ENCODE results near the gene DUOX1.
"Not testable (repeated sequence)": the region's sequence is repeated elsewhere in the genome, so short reads cannot be mapped to it uniquely, and the experiment has no call there.

Gene DUOX1

DNA sequence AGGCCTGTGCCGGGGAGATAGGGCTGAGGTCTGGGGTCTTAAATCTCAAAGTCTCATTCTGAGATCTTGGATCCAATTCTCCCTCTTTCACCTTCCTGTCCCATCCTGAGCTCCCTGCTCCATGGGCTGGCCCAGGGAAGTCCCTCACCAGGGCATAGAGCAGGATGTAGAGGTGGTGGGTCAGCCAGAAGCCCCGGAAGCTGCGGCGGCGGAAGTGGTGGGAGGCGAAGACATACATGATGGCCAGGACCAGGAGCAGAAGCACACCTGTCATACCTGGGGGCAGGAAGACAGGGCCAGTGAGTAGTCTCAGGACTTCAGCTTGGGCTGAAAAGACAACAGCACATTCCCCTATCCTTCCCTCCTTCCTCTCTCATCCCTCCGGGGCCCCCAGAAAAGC lies 32.3 kb upstream of the DUOX1 start:
- TF ChIP-seq, protein P1, sequence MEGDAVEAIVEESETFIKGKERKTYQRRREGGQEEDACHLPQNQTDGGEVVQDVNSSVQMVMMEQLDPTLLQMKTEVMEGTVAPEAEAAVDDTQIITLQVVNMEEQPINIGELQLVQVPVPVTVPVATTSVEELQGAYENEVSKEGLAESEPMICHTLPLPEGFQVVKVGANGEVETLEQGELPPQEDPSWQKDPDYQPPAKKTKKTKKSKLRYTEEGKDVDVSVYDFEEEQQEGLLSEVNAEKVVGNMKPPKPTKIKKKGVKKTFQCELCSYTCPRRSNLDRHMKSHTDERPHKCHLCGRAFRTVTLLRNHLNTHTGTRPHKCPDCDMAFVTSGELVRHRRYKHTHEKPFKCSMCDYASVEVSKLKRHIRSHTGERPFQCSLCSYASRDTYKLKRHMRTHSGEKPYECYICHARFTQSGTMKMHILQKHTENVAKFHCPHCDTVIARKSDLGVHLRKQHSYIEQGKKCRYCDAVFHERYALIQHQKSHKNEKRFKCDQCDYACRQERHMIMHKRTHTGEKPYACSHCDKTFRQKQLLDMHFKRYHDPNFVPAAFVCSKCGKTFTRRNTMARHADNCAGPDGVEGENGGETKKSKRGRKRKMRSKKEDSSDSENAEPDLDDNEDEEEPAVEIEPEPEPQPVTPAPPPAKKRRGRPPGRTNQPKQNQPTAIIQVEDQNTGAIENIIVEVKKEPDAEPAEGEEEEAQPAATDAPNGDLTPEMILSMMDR (IDR thresholded peaks at IDR 0.05): no peak
- Histone ChIP-seq H3K4me3 (no peak overlapping the region), H3K27ac (no peak overlapping the region)
- no peak for DNase-seq (ENCODE audit: low spot score)

- DNase-seq (ENCODE audit: low spot score): no peak
- Histone ChIP-seq H3K4me3 (no peak overlapping the region), H3K27ac (no peak overlapping the region)
- TF ChIP-seq, protein P1 (IDR thresholded peaks at IDR 0.05): no peak
These were observed 30.1 kb upstream of the DUOX1 start for GRCh38 chr15:45099549-45100165.

GRCh38 chr15:45100884-45101625 lies 28.7 kb upstream of the DUOX1 start:
- Histone ChIP-seq H3K27ac (no peak overlapping the region), H3K4me3 (no peak overlapping the region)
- TF ChIP-seq, protein P1 (IDR thresholded peaks at IDR 0.05): no peak
- DNase-seq (ENCODE audit: low spot score): no peak

GRCh38 chr15:45101749-45102148 lies 28.0 kb upstream of the DUOX1 start:
- DNase-seq (ENCODE audit: low spot score): no peak
- no peak overlapping the region for H3K4me3 ChIP-seq
- TF ChIP-seq, protein P1 (IDR thresholded peaks at IDR 0.05): no peak
- H3K27ac ChIP-seq: no peak overlapping the region

- TF ChIP-seq, protein P1 (IDR thresholded peaks at IDR 0.05): no peak
- DNase-seq (ENCODE audit: low spot score): no peak
- H3K4me3 ChIP-seq: no peak overlapping the region
- no peak overlapping the region for H3K27ac ChIP-seq
These were observed 27.6 kb upstream of the DUOX1 start for GRCh38 chr15:45102226-45102625.

GRCh38 chr15:45104170-45104569 lies 25.6 kb upstream of the DUOX1 start:
- DNase-seq (ENCODE audit: low spot score); H3K27ac ChIP-seq; H3K4me3 ChIP-seq: not testable (repeated sequence)

GRCh38 chr15:45105586-45105985 lies 24.2 kb upstream of the DUOX1 start:
- Histone ChIP-seq H3K4me3 (no peak overlapping the region), H3K27ac (no peak overlapping the region)
- peak; percentile 21 for DNase-seq (ENCODE audit: low spot score)
- TF ChIP-seq, protein P1 (IDR thresholded peaks at IDR 0.05): no peak

Data from coronary artery (tissue), 2 donors.